Measurements from ENCODE around the gene CTNNA3.

The CTNNA3 gene

DNA sequence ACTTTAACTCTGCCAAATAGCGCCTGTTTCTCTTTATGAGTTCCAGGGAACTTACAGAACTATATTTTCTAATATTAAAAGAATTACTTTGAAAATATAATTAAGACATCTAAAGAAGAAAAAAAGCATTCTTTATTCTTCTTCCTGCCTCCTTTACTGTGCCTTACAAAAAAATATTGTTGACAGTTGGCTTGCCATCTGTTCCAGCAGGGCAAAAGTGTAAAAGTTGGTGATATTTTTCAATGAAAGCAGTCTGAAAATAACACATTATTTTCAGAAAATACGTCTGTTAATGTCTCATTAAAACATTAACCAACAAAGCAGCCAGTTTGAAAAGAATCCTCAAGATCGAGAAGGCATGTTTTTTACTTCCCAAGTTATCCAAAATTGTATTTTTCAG lies 1802.3 kb downstream of the CTNNA3 start (continued):
- TF ChIP-seq, protein P1, sequence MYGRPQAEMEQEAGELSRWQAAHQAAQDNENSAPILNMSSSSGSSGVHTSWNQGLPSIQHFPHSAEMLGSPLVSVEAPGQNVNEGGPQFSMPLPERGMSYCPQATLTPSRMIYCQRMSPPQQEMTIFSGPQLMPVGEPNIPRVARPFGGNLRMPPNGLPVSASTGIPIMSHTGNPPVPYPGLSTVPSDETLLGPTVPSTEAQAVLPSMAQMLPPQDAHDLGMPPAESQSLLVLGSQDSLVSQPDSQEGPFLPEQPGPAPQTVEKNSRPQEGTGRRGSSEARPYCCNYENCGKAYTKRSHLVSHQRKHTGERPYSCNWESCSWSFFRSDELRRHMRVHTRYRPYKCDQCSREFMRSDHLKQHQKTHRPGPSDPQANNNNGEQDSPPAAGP (tag by site-specific recombination; IDR thresholded peaks at IDR 0.05): no peak
- no peak for TF ChIP-seq ZNF366 (tag by site-specific recombination; conservative IDR thresholded peaks at IDR 0.05)

DNA sequence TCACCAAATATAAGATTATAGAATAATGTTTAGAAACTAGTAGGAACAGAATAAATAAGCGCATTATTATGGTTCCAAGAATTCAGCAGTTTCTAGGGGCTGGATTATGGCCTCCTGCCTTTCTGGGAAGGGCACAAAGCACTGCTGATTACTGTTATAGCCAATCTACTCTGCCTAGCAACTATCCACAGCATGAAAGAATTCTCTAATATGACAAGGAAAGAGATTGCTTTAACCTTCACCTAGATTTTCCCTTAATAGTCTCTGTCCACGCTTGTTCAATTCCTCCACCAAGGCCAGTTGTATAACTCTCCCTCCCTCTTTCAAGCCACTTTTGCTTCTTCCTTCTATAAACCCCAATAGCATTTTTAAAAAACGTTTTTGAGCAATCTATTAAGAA lies 1803.7 kb downstream of the CTNNA3 start:
- H3K36me3 ChIP-seq (ENCODE audit: control insufficient read depth in 2 of 2, insufficient read depth in 1 of 2, low read length in 2 of 2): no peaks in the 10 kb centered on the region
- ChIA-PET CTCF (no interaction called here), POLR2A (no interaction called here)
- H3K4me3 ChIP-seq (ENCODE audit: low read depth, low read length): no peak overlapping the region
- H3K27ac ChIP-seq (ENCODE audit: extremely low read depth, low read depth, low read length): no peak overlapping the region
- no peaks in the 10 kb centered on the region for H3K9me3 ChIP-seq (ENCODE audit: control insufficient read depth, insufficient read depth, low read depth, low read length)
- TF ChIP-seq ZNF221 (tag by site-specific recombination; IDR thresholded peaks at IDR 0.05; ENCODE audit: borderline replicate concordance): no peak
- no peak for TF ChIP-seq WT1 (tag by site-specific recombination; IDR thresholded peaks at IDR 0.05)
- TF ChIP-seq, protein P2, sequence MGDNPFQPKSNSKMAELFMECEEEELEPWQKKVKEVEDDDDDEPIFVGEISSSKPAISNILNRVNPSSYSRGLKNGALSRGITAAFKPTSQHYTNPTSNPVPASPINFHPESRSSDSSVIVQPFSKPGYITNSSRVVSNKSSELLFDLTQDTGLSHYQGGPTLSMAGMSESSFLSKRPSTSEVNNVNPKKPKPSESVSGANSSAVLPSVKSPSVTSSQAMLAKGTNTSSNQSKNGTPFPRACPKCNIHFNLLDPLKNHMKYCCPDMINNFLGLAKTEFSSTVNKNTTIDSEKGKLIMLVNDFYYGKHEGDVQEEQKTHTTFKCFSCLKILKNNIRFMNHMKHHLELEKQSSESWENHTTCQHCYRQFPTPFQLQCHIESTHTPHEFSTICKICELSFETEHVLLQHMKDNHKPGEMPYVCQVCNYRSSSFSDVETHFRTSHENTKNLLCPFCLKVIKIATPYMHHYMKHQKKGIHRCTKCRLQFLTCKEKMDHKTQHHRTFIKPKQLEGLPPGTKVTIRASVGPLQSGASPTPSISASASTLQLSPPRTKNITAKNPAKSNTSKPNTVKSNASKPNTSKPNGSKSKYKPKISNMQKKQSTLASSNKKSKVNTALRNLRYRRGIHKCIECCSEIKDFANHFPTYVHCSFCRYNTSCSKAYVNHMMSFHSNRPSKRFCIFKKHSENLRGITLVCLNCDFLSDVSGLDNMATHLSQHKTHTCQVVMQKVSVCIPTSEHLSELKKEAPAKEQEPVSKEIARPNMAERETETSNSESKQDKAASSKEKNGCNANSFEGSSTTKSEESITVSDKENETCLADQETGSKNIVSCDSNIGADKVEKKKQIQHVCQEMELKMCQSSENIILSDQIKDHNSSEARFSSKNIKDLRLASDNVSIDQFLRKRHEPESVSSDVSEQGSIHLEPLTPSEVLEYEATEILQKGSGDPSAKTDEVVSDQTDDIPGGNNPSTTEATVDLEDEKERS (tag by site-specific recombination; IDR thresholded peaks at IDR 0.05): no peak
- no peak for TF ChIP-seq RBAK (tag by site-specific recombination; IDR thresholded peaks at IDR 0.05)
- no peak for TF ChIP-seq ZNF560 (tag by site-specific recombination; IDR thresholded peaks at IDR 0.05; ENCODE audit: borderline replicate concordance)
- TF ChIP-seq ZNF416 (tag by site-specific recombination; IDR thresholded peaks at IDR 0.05): no peak
- TF ChIP-seq ZIC2 (tag by site-specific recombination; IDR thresholded peaks at IDR 0.05): no peak
- no peak for TF ChIP-seq KLF9 (tag by site-specific recombination; IDR thresholded peaks at IDR 0.05; ENCODE audit: low read depth)
- no peak for TF ChIP-seq YY2 (tag by site-specific recombination; IDR thresholded peaks at IDR 0.05)
- no peak for TF ChIP-seq ZNF626 (tag by site-specific recombination; IDR thresholded peaks at IDR 0.05)
- no peak for TF ChIP-seq ZNF423 (tag by site-specific recombination; IDR thresholded peaks at IDR 0.05)
- no peak for TF ChIP-seq ZNF169 (tag by site-specific recombination; IDR thresholded peaks at IDR 0.05)
- TF ChIP-seq, protein P3, sequence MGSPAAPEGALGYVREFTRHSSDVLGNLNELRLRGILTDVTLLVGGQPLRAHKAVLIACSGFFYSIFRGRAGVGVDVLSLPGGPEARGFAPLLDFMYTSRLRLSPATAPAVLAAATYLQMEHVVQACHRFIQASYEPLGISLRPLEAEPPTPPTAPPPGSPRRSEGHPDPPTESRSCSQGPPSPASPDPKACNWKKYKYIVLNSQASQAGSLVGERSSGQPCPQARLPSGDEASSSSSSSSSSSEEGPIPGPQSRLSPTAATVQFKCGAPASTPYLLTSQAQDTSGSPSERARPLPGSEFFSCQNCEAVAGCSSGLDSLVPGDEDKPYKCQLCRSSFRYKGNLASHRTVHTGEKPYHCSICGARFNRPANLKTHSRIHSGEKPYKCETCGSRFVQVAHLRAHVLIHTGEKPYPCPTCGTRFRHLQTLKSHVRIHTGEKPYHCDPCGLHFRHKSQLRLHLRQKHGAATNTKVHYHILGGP (tag by site-specific recombination; IDR thresholded peaks at IDR 0.05): no peak
- H3K4me1 ChIP-seq (ENCODE audit: control insufficient read depth, insufficient read depth, low read length): no peaks in the 10 kb centered on the region; the same call in 1 of the 2 replicates

DNA sequence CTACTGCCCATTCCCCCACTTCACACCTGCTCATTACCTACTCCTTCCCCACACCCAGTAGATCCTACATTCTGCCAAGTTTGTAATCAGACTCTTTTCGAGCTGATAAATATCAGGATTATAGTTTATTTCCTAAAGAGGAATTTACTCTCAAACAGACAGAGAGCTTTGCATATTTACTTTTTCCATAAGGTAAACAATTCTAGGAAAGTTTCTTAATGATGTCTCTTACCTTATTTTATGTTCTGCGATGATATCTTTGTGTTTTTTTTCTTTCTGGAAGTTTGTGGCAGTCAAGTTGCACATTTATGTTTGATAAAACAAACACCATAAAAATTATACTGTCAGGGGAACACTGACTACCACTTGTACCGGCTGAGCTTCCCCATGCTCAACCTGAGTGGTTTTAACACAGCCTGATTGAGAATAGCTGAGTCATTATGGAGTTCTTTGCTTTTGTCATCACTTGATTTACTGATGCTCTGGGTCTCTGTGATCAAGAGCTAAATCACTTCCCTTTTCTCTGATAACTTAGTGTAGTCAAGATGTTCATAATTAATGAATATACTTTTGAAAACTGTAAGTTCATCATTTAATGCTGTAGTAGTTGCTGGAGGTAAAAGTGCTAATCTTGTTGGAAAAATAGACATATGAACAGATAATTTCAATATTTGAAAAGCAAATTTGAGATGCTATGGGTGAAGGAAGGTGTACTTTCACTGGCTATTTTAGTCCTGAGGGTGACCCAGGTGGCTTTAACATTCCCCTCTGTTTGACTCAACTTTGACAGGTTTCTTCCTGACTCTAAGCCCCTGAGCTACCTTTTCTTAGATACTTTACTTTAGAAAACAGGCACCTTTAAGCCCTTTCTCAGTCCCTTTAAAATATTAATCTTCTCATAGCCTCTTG lies 1804.7 kb downstream of the CTNNA3 start:
- POLR2A ChIA-PET: no interaction called here
- CTCF ChIA-PET: no interaction called here
- Histone ChIP-seq H3K9me3 (ENCODE audit: control insufficient read depth, insufficient read depth, low read depth, low read length) (no peaks in the 10 kb centered on the region), H3K36me3 (ENCODE audit: control insufficient read depth in 2 of 2, insufficient read depth in 1 of 2, low read length in 2 of 2) (no peaks in the 10 kb centered on the region), H3K27ac (ENCODE audit: extremely low read depth, low read depth, low read length) (no peak overlapping the region), H3K4me1 (ENCODE audit: control insufficient read depth, insufficient read depth, low read length) (no peaks in the 10 kb centered on the region; the same call in 1 of the 2 replicates), H3K4me3 (ENCODE audit: low read depth, low read length) (no peak overlapping the region)
- TF ChIP-seq ZXDB (tag by site-specific recombination; IDR thresholded peaks at IDR 0.05): no peak
- no peak for TF ChIP-seq ZNF776 (tag by site-specific recombination; IDR thresholded peaks at IDR 0.05; ENCODE audit: borderline replicate concordance)
